Adrenal gland (tissue), 12 donors: ENCODE data around the gene RASGEF1C. TPM values are rescaled to one million over a fixed set of nuclear protein-coding genes. Genes with fewer than 3 reads are reported as not detected.
A peak's percentile ranks its signal among the peaks of the same experiment; 100 is the strongest.
"Not testable (repeated sequence)": the region's sequence is repeated elsewhere in the genome, so short reads cannot be mapped to it uniquely, and the experiment has no call there.

Source experiments
- DNase-seq, 7 donors: peaks; one replicate each; pipeline ENCODE4 v3.0.0-alpha.2; 2019 to 2020
- H3K27ac ChIP-seq, 5 donors: fragments of 200-600 bp; sonication (generic) in 4 of 5; 1 replicate in 3 of 5; 2 replicates in 2 of 5; pipeline versions ENCODE4 v1.5.1 to v1.8.0; 2016 to 2020; ENCODE audit warnings: mild to moderate bottlenecking in 1 of 5
- H3K27me3 ChIP-seq: fragments of 200-600 bp; 2 replicates; pipeline ENCODE4 v1.8.0; 2021
- H3K36me3 ChIP-seq, 2 donors: fragments of 200-600 bp; replicated peaks in 1 of 2; 1 replicate in 1 of 2; 2 replicates in 1 of 2; pipeline versions ENCODE4 v1.5.1 to v1.8.0; 2018 to 2022
- H3K4me1 ChIP-seq, 2 donors: fragments of 200-600 bp; replicated peaks in 1 of 2; 1 replicate in 1 of 2; 2 replicates in 1 of 2; pipeline versions ENCODE4 v1.5.1 to v1.8.0; 2018 to 2021
- H3K4me3 ChIP-seq, 4 donors: fragments of 200-600 bp; sonication (generic) in 3 of 4; one replicate each; pipeline ENCODE4 v1.5.1; 2016 to 2018
- H3K9me3 ChIP-seq, 3 donors: fragments of 200-600 bp; sonication (generic) in 1 of 3; replicated peaks in 1 of 3; 1 replicate in 2 of 3; 2 replicates in 1 of 3; pipeline versions ENCODE4 v1.5.1 to v1.8.0; 2016 to 2021
- CTCF ChIP-seq, 6 experiments: fragments of 450-650 bp in 4 of 6; fragments of 200-600 bp in 2 of 6; sonication (generic) in 1 of 6; IDR thresholded peaks; 1 replicate in 5 of 6; 2 replicates in 1 of 6; pipeline versions ENCODE4 v1.5.1 to v1.8.0; 2016 to 2021; ENCODE audit warnings: antibody characterized with exemption in 6 of 6, mild to moderate bottlenecking in 2 of 6, moderate library complexity in 1 of 6
- POLR2A ChIP-seq, 2 donors: fragments of 450-650 bp; IDR thresholded peaks; one replicate each; pipeline ENCODE4 v1.6.1; 2017; ENCODE audit warnings: antibody characterized with exemption in 2 of 2, mild to moderate bottlenecking in 2 of 2, moderate library complexity in 1 of 2
- WGBS, 4 donors: extraction: QIAGEN DNeasy Blood & Tissue Kit in 2 of 4; methylation state at CpG; one replicate each; pipeline versions ENCODE4 v1.1.5 to v1.1.7; 2013 to 2017; 5-methylcytosine and 5-hydroxymethylcytosine counted together
- intact Hi-C, 2 donors: fragments of 100-400 bp; cut with DNase I; formaldehyde crosslinking; loops; one replicate each; pipeline versions ENCODE4 v1.14.1 to v1.15.0; 2022 to 2023
- polyA plus RNA-seq, 3 donors: library from polyadenylated mRNA; stranded (reverse); fragments of 200-250 nt in 2 of 3; fragments of 350-450 nt in 1 of 3; fragmentation: Illumina TruSeq in 1 of 3; extraction: RNeasy Lipid Tissue Mini Kit (QIAGEN cat#74804) in 1 of 3; gene quantifications; one replicate each; pipeline ENCODE4 v1.2.3, GENCODE V29; 2013 to 2014
- total RNA-seq, 9 donors: library from RNA; depleted of rRNA in 4 of 9; stranded (reverse); fragments of >200 nt in 4 of 9; fragments of 120-200 nt in 1 of 9; fragmentation: NEBNext Ultra II Directional in 1 of 9; extraction: Animal tissue kit (Norgen Biotek cat#: 25700) in 1 of 9; gene quantifications; one replicate each; pipeline versions ENCODE4 v1.1.0 to v1.2.4, GENCODE V29; 2013 to 2023
- donor health status: healthy with polysubstance abuse.
- donor health status: Bipolar disorder and iron deficiency.
- donor health status: DM: yes; HTN: yes; CAD: no.
- donor health status: DM: no; HTN: no; CAD: no.
- donor health status: DM: no; HTN: no; CAD: no.
- donor health status: DM: yes; HTN: yes; CAD: no.

The RASGEF1C gene
- total and polyA plus RNA-seq, 12 donors, result 0.15 to 1.9 (median 0.74) TPM; not detected in 6

GRCh38 chr5:180127682-180128670 lies 81.0 kb downstream of the RASGEF1C start:
- Histone ChIP-seq H3K4me1 (no peaks in the 10 kb centered on the region), H3K36me3 (no peaks in the 10 kb centered on the region), H3K4me3 (no peak overlapping the region), H3K27me3 (peaks cover 13% of the 10 kb centered on the region), H3K9me3 (no peaks in the 10 kb centered on the region), H3K27ac (no peak overlapping the region)
- DNase-seq, result peak in 1 of 7 donors; percentile 44
- TF ChIP-seq CTCF (IDR thresholded peaks at IDR 0.05), result no peak
- no peak for TF ChIP-seq POLR2A (IDR thresholded peaks at IDR 0.05)
- intact Hi-C loops, result loop anchor here in 1 of 2 donors (2.0 to 5.0 kb wide), 2 partner anchors 81 to 339 kb away; partner anchors contain the start of gene RASGEF1C
- WGBS, 4 donors, result 86 to 90% (median 89%) methylated on average over 10 to 25 of the region's 25 CpGs

GRCh38 chr5:180126716-180127681 lies 82.0 kb downstream of the RASGEF1C start:
- DNase-seq, result peak in 4 of 7 donors; percentile 32 to 46 (median 34)
- WGBS, 4 donors, result 35 to 62% (median 51%) methylated on average over 12 to 59 of the region's 59 CpGs
- intact Hi-C loops, result loop anchor here in 1 of 2 donors (5.0 kb wide), 1 partner anchor 340 kb away; no protein-coding TSS in a partner anchor

GRCh38 chr5:180126156-180126555 lies 82.9 kb downstream of the RASGEF1C start:
- peaks cover 13% of the 10 kb centered on the region for H3K27me3 ChIP-seq
- H3K9me3 ChIP-seq, H3K4me1 ChIP-seq, H3K36me3 ChIP-seq, H3K27ac ChIP-seq, H3K4me3 ChIP-seq: not testable (repeated sequence)
- intact Hi-C loops, result loop anchor here in 1 of 2 donors (5.0 kb wide), 1 partner anchor 341 kb away; no protein-coding TSS in a partner anchor
- 66 to 81% (median 73%) methylated on average over 13 to 17 of the region's 17 CpGs for WGBS, 4 donors
- peak in 1 of 7 donors; percentile 24 for DNase-seq

More at GRCh38 chr5:180126716-180127681, 82.0 kb downstream of the RASGEF1C start:
- no peak overlapping the region for H3K27ac ChIP-seq
- H3K9me3 ChIP-seq, result no peaks in the 10 kb centered on the region
- no peaks in the 10 kb centered on the region for H3K36me3 ChIP-seq
- no peaks in the 10 kb centered on the region for H3K4me1 ChIP-seq
- peaks cover 13% of the 10 kb centered on the region for H3K27me3 ChIP-seq
- no peak overlapping the region for H3K4me3 ChIP-seq
- TF ChIP-seq POLR2A (IDR thresholded peaks at IDR 0.05) (no peak), CTCF (IDR thresholded peaks at IDR 0.05) (peak; percentile 60 to 89 (median 76))

GRCh38 chr5:180124662-180125061 lies 84.3 kb downstream of the RASGEF1C start:
- H3K4me1 ChIP-seq, H3K27ac ChIP-seq, H3K36me3 ChIP-seq, H3K9me3 ChIP-seq, H3K4me3 ChIP-seq: not testable (repeated sequence)
- DNase-seq, result peak in 1 of 7 donors; percentile 9
- intact Hi-C loops, result loop anchor here in 1 of 2 donors (5.0 kb wide), 1 partner anchor 343 kb away; no protein-coding TSS in a partner anchor
- H3K27me3 ChIP-seq, result peaks cover 13% of the 10 kb centered on the region
- 82 to 85% (median 85%) methylated on average over 6 of the region's 6 CpGs for WGBS, 4 donors
